GM06990 (cell line): ENCODE measurements around the gene PEX5L.

ENCODE experiments used
- DNase-seq: peaks from one replicate; pipeline ENCODE4 v3.0.0-alpha.2; 2011; ENCODE audit not compliant: insufficient read length; ENCODE audit errors: extremely low read depth
- H3K27me3 ChIP-seq: replicated peaks from 2 replicates; pipeline ENCODE4 v1.6.0; 2011; ENCODE audit warnings: low read length; ENCODE audit not compliant: control insufficient read depth, insufficient read depth
- H3K36me3 ChIP-seq: 2 replicates; pipeline ENCODE4 v1.5.1; 2011; ENCODE audit warnings: low read length; ENCODE audit not compliant: control insufficient read depth, insufficient read depth
- H3K4me3 ChIP-seq: replicated peaks from 2 replicates; pipeline ENCODE4 v1.5.1; 2011; ENCODE audit warnings: low read depth, mild to moderate bottlenecking, control low read depth, low read length
- CTCF ChIP-seq: IDR thresholded peaks from 2 replicates; pipeline ENCODE4 v1.5.1; 2011; ENCODE audit warnings: low read length, control low read depth, mild to moderate bottlenecking, inconsistent platforms; ENCODE audit not compliant: insufficient read depth, poor library complexity, severe bottlenecking

Gene PEX5L

GRCh38 chr3:180040966-180041365, 4.2 kb upstream of the PEX5L start:
- peaks cover 1% of the 10 kb centered on the region for H3K27me3 ChIP-seq
- no peak for TF ChIP-seq CTCF
- no peak for DNase-seq
- H3K36me3 ChIP-seq: no peaks in the 10 kb centered on the region
- H3K4me3 ChIP-seq: no peak overlapping the region

- DNase-seq: no peak
- H3K27me3 ChIP-seq: peaks cover 1% of the 10 kb centered on the region
- no peak for TF ChIP-seq CTCF
- H3K36me3 ChIP-seq: no peaks in the 10 kb centered on the region
- H3K4me3 ChIP-seq: peak overlapping the region; percentile 47
These were observed 556 bp downstream of the PEX5L start for GRCh38 chr3:180036092-180036670.

- no peak for DNase-seq
- no peak for TF ChIP-seq CTCF
- no peaks in the 10 kb centered on the region for H3K36me3 ChIP-seq
- H3K27me3 ChIP-seq: no peaks in the 10 kb centered on the region
- no peak overlapping the region for H3K4me3 ChIP-seq
These were observed 9.7 kb downstream of the PEX5L start for GRCh38 chr3:180026997-180027396.

- no peak for DNase-seq
- TF ChIP-seq CTCF: peak; percentile 38
These were observed 18.2 kb downstream of the PEX5L start for GRCh38 chr3:180018543-180018942.

GRCh38 chr3:180017846-180018245, 18.9 kb downstream of the PEX5L start:
- no peak overlapping the region for H3K4me3 ChIP-seq

More at GRCh38 chr3:180018543-180018942, 18.2 kb downstream of the PEX5L start:
- H3K27me3 ChIP-seq: no peaks in the 10 kb centered on the region
- no peak overlapping the region for H3K4me3 ChIP-seq
- H3K36me3 ChIP-seq: no peaks in the 10 kb centered on the region

More at GRCh38 chr3:180017846-180018245, 18.9 kb downstream of the PEX5L start:
- Histone ChIP-seq H3K27me3 (no peaks in the 10 kb centered on the region), H3K36me3 (no peaks in the 10 kb centered on the region)
- no peak for TF ChIP-seq CTCF
- no peak for DNase-seq
